GM18951 (cell line): Measurements from ENCODE around the gene ARAP3.
"Not testable (repeated sequence)": the region's sequence is repeated elsewhere in the genome, so short reads cannot be mapped to it uniquely, and the experiment has no call there.

ENCODE experiments used
- POLR2A ChIP-seq: IDR thresholded peaks from 4 replicates; pipeline ENCODE4 v1.6.1; 2011; ENCODE audit warnings: mild to moderate bottlenecking; ENCODE audit not compliant: insufficient read length, insufficient read depth; ENCODE audit errors: extremely low read depth
- in situ Hi-C: fragments of 300-500 bp; cut with MboI; formaldehyde crosslinking; loops from one replicate; pipeline ENCODE4 v1.12.0; 2022; ENCODE audit warnings: low sequenced_read_pairs, mixed read lengths, inconsistent platforms; ENCODE audit not compliant: unreplicated experiment

The ARAP3 gene

DNA sequence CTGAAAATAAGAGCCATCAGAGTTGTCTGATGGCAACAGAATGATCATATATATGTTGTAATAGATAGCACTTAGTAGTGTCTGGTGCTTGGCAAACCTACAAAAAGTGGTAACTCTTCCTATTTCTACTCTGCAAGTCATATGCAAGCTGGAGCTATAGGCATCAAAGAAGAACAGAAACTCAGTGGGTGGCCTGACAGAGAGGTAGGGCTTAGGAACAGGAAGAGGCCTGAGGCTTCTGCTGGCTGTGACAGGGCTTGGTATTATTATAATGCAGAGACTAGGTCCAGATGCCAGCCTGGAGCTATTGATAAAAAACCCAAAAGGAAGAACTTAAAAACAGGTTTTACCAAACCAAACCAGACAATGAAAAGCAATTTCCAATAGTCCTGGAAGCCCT, 58.8 kb downstream of the ARAP3 start:
- TF ChIP-seq POLR2A = no peak
- in situ Hi-C loops = loop anchor here (5.0 kb wide), 1 partner anchor 36 kb away; no protein-coding TSS in a partner anchor

DNA sequence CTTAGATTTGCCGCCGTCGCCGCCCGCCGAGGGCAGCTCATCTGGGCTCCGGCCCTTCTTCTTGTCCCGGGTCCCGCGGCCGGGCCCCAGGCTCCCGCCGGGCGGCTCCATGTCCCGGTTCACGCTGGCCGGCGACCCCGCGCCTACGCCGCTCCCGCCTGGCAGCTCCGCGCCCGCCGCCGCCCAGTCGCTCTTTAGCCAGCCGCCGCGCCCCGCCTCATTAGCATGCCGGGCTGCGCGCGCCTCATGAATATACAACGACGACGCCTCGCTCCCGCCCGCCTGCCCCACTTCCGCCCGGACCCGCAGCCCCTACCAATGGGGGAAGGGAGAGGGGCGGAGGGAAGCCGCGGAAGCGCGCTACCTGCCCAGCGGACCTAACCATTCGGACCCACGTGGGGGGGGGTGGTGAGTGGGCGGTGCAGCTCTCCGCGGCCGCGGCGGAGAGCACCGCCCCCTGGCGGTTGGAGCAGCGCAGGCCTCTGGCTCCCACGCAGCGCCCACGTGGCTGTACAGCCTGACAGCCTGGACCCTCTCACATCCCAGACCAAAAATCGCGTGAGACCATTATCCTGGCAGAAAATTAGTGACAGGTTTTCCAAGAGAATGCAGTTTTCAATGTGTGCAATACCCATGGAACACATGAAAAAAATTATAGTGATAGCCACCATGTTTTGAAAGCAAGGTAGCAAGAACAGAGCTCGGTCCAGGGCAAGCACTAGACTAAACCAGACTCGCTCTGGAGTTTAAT, 63.1 kb downstream of the ARAP3 start, which contains the start of gene DIAPH1:
Gene DIAPH1 (minus strand): TSS at position 197 of the 751 bp plus-strand sequence. CDS start 86 bp downstream, at position 111.
- peak; percentile 88 for TF ChIP-seq POLR2A
- in situ Hi-C loops = no loop called here

GRCh38 chr5:141618030-141618803, 63.8 kb downstream of the ARAP3 start:
- no peak for TF ChIP-seq POLR2A
- in situ Hi-C loops = no loop called here

DNA sequence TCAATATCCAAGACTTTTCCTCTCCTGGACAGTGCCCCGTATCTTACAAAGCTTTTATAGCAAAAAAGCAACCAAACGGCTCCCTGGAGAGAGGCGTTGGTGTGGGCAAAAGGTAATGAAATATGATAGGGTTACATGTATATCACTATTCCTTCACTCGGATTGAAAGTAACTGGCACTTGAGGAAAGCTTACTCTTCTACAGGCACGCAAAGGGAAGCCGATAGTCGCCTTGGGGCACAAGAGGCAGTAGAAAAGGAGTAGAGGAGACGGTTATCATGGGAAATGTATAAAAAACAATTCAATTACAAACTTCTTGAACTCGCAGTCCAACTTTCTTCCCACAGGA, 64.4 kb downstream of the ARAP3 start:
- in situ Hi-C loops = no loop called here
- TF ChIP-seq POLR2A = no peak

DNA sequence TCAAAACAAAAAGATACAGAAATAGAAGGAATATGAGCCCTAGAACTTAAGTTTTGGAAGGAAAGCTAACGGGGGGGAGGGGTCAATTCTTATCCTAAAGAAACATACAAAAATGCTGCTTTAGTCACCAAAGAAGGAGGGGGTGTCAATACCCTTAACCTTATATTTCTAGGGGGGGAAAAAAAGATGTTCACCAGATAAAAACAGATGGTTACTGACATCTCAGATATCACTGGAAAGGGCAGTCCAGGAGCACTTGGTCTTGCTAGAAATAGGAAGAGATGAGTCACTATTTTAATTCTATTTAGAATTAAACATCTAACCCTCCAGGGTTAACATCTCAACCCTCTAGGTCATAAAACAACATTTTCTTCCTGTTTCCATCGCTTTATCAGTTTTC, 64.9 kb downstream of the ARAP3 start:
- in situ Hi-C loops = no loop called here
- no peak for TF ChIP-seq POLR2A

DNA sequence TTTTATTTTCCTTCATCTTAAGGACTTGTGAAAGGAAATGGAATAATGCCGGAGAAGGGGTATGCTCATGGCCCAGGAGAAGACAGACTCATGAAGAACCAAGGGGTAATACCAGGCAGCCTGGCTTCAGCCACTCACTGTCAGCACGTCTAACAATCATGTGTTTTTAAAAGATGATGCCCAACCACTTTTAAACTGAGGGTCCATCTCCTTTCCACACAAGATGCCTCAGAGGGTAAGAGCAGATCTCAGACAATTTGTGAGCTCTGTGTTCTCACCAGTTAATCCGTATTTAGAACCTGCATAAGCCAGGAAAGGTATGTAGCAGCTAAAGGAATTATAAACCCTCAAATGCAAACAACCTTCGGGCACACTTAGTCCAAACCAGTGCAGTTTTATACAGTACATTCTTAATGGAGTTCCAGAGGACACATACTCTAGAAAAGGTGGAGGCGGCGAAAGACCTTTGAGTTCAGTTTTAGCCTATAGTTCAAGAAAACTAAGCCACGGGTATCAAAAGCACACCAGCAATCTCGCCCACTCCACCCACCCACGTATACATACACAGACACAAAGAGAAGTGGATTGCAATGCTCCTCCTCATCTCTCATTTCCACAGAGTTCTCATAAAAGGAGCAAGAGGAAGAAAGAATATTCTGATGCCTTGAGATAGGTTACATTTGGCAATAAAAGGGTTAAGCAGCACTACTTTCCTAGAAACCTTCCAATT, 65.9 kb downstream of the ARAP3 start:
- in situ Hi-C loops = no loop called here
- no peak for TF ChIP-seq POLR2A

GRCh38 chr5:141613344-141613743, 68.7 kb downstream of the ARAP3 start:
- TF ChIP-seq POLR2A = no peak
- in situ Hi-C loops = no loop called here

- in situ Hi-C loops = no loop called here
- no peak for TF ChIP-seq POLR2A
Measured at GRCh38 chr5:141611289-141611688, 70.7 kb downstream of the ARAP3 start.

- in situ Hi-C loops = not testable (repeated sequence)
Measured at GRCh38 chr5:141609921-141610320, 72.1 kb downstream of the ARAP3 start.

- in situ Hi-C loops = no loop called here
- TF ChIP-seq POLR2A = no peak
Measured at GRCh38 chr5:141609044-141609443, 73.0 kb downstream of the ARAP3 start.

- in situ Hi-C loops = no loop called here
- TF ChIP-seq POLR2A = no peak
Measured at GRCh38 chr5:141608557-141608956, 73.5 kb downstream of the ARAP3 start.

DNA sequence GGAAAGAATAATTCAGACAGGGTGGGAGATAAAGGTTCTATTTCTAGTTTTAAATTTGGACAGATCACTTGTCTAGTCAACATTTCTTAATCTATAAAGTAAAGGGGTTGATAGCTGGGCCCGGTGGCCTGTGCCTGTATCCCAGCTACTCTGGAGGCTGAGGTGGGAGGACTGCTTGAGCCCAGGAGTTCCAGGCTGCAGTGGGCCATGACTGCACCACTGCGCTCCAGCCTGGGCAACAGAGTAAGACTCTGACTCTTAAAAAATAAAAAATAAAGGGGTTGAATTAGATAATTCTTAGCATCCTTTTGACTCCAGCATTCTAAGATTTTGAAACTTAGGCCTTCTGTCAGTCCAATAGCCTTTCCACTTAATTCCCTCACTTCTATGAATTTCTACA, 74.0 kb downstream of the ARAP3 start:
- in situ Hi-C loops = no loop called here
- no peak for TF ChIP-seq POLR2A

GRCh38 chr5:141605523-141606277, 76.3 kb downstream of the ARAP3 start:
- no peak for TF ChIP-seq POLR2A
- in situ Hi-C loops = no loop called here
